HepG2 (cell line): Measurements from ENCODE around the gene SCUBE1. TPM values are rescaled to one million over a fixed set of nuclear protein-coding genes. Genes with fewer than 3 reads are reported as not detected.
A peak's percentile ranks its signal among the peaks of the same experiment; 100 is the strongest.

Experiments used
- ARNT ChIP-seq: fragments of 450-650 bp; IDR thresholded peaks from 2 replicates; pipeline ENCODE4 v1.6.1; 2017
- CHD2 ChIP-seq: IDR thresholded peaks from 2 replicates; pipeline ENCODE4 v1.6.1; 2011; ENCODE audit warnings: low read depth, low read length, improper control_type of control experiment
- DMAP1 ChIP-seq: IDR thresholded peaks from 2 replicates; pipeline ENCODE4 v1.6.1; 2016
- KLF13 ChIP-seq: sonication (generic); formaldehyde crosslinking; IDR thresholded peaks from 2 replicates; pipeline ENCODE4 v1.4.0; 2020; ENCODE audit warnings: mild to moderate bottlenecking, missing genetic modification reagents
- PAX8 ChIP-seq: sonication (generic); formaldehyde crosslinking; IDR thresholded peaks from 2 replicates; pipeline ENCODE4 v1.8.0; 2022; ENCODE audit warnings: mild to moderate bottlenecking, missing genetic modification reagents, borderline replicate concordance
- RAD51 ChIP-seq: fragments of 450-650 bp; IDR thresholded peaks from 2 replicates; pipeline ENCODE4 v1.6.1; 2016; ENCODE audit warnings: borderline replicate concordance
- TIGD3 ChIP-seq: sonication (generic); formaldehyde crosslinking; IDR thresholded peaks from 2 replicates; pipeline ENCODE4 v1.5.1; 2020; ENCODE audit warnings: mild to moderate bottlenecking, missing genetic modification reagents, borderline replicate concordance
- ZBTB7B ChIP-seq: sonication (generic); formaldehyde crosslinking; IDR thresholded peaks from 2 replicates; pipeline ENCODE4 v1.4.0; 2020; ENCODE audit warnings: missing genetic modification reagents
- ZFP36 ChIP-seq: fragments of 150-350 bp; IDR thresholded peaks from 2 replicates; pipeline ENCODE4 v1.6.1; 2018; ENCODE audit warnings: borderline replicate concordance, low read length, low read depth; ENCODE audit not compliant: partially characterized antibody
- ZNF17 ChIP-seq: sonication (generic); formaldehyde crosslinking; IDR thresholded peaks from 2 replicates; pipeline ENCODE4 v1.5.0; 2020; ENCODE audit warnings: mild to moderate bottlenecking, missing genetic modification reagents
- ZNF292 ChIP-seq: sonication (generic); formaldehyde crosslinking; IDR thresholded peaks from 2 replicates; pipeline ENCODE4 v1.8.1; 2022; ENCODE audit warnings: mild to moderate bottlenecking, low read depth, missing genetic modification reagents, borderline replicate concordance
- ZNF496 ChIP-seq: sonication (generic); formaldehyde crosslinking; IDR thresholded peaks from 2 replicates; pipeline ENCODE4 v1.8.1; 2023; ENCODE audit warnings: mild to moderate bottlenecking, moderate library complexity, missing genetic modification reagents; ENCODE audit not compliant: insufficient replicate concordance
- ZNF724P ChIP-seq: sonication (generic); formaldehyde crosslinking; IDR thresholded peaks from 2 replicates; pipeline ENCODE4 v1.8.0; 2022; ENCODE audit warnings: missing genetic modification reagents, borderline replicate concordance
- polyA plus RNA-seq, 8 experiments: library from polyadenylated mRNA; depleted of rRNA in 3 of 8; stranded (reverse) in 7 of 8; unstranded in 1 of 8; fragments of >200 nt; fragmentation: Illumina TruSeq in 4 of 8; extraction: Trizol in 4 of 8; gene quantifications; 2 replicates each; pipeline versions ENCODE4 v1.2.1 to v1.2.3, GENCODE V29; 2011 to 2016; ENCODE audit warnings: low read depth in 4 of 8, missing spikeins in 1 of 8, mixed read lengths in 1 of 8; ENCODE audit not compliant: insufficient read depth in 1 of 8
- total RNA-seq, 5 experiments: library from RNA; depleted of rRNA; stranded (reverse); fragments of >200 nt; fragmentation: Illumina TruSeq; extraction: Trizol; gene quantifications; 2 replicates each; pipeline ENCODE4 v1.2.3, GENCODE V29; 2016; ENCODE audit warnings: low read depth in 1 of 5
- TF ChIP-seq, protein P1 (sequence below): sonication (generic); formaldehyde crosslinking; IDR thresholded peaks from 2 replicates; pipeline ENCODE4 v1.4.0; 2020; ENCODE audit warnings: missing genetic modification reagents, borderline replicate concordance
- TF ChIP-seq, protein P2 (sequence below), 2 experiments: fragments of 450-650 bp in 1 of 2; sonication (generic) in 1 of 2; formaldehyde crosslinking; IDR thresholded peaks; 2 replicates each; pipeline versions ENCODE4 v1.5.0 to v1.8.0; 2020 to 2022; ENCODE audit warnings: mild to moderate bottlenecking in 1 of 2, missing genetic modification reagents in 1 of 2
- TF ChIP-seq, protein P3 (sequence below): sonication (generic); formaldehyde crosslinking; conservative IDR thresholded peaks from 2 replicates; pipeline ENCODE4 v1.4.0; 2020; ENCODE audit warnings: mild to moderate bottlenecking, missing genetic modification reagents, moderate library complexity
- TF ChIP-seq, protein P4 (sequence below): IDR thresholded peaks from 2 replicates; pipeline ENCODE4 v1.6.1; 2016; ENCODE audit warnings: low read depth

The SCUBE1 gene
- total and polyA plus RNA-seq, 2 of the 13 experiments (the other 11 are each of a cell fraction or from before 2014, with no cell fraction given): under 0.01 to 0.05 TPM

DNA sequence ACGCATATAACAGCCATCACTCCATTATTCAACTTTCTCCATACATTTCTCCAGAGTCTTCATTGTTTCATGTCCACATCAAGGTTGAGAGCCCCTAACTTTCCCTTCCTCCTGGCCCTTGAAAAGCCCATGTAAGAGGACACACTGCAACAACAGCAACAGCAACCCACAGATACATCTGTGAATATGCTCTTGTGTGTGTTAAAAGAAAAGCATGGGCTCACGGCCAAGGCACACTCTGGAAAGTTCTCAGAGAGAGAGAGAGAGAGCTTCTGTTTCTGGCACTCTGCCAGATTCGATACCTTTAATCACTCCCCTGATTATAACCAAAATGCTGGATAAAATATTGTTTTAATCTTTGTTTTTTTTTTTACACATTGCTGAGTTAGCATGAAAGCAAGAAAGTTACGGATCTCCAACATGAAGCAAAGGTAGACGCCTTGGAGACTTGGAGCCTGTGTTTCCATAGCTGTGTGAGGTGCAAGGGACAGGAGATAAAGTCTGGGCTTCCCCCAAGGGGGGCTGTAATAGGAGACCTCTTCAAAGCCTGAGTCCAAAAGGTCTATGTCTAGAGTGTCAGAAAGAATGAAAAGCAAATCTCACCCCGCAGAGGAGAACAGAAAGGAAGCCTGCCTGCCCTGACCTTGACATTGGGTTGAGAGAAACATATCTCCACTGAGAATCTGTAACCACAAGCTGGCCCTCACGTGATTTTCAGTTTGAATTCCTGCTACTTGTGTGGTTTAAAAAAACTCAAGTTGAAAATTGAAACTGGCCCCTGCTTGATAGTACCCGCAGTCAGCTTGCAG lies 34.9 kb upstream of the SCUBE1 start (continued):
- TF ChIP-seq TIGD3 (no peak), ARNT (no peak), ZBTB7B (CRISPR knock-in tag) (peak; percentile 77; the same call in 1 of the 2 replicates), PAX8 (CRISPR knock-in tag) (no peak), CHD2 (no peak), RAD51 (no peak), KLF13 (CRISPR knock-in tag) (no peak), ZFP36 (no peak), ZNF724P (CRISPR knock-in tag) (no peak), DMAP1 (CRISPR knock-in tag) (no peak), ZNF496 (no peak), ZNF292 (CRISPR knock-in tag) (no peak), ZNF17 (no peak)
- TF ChIP-seq, protein P1, sequence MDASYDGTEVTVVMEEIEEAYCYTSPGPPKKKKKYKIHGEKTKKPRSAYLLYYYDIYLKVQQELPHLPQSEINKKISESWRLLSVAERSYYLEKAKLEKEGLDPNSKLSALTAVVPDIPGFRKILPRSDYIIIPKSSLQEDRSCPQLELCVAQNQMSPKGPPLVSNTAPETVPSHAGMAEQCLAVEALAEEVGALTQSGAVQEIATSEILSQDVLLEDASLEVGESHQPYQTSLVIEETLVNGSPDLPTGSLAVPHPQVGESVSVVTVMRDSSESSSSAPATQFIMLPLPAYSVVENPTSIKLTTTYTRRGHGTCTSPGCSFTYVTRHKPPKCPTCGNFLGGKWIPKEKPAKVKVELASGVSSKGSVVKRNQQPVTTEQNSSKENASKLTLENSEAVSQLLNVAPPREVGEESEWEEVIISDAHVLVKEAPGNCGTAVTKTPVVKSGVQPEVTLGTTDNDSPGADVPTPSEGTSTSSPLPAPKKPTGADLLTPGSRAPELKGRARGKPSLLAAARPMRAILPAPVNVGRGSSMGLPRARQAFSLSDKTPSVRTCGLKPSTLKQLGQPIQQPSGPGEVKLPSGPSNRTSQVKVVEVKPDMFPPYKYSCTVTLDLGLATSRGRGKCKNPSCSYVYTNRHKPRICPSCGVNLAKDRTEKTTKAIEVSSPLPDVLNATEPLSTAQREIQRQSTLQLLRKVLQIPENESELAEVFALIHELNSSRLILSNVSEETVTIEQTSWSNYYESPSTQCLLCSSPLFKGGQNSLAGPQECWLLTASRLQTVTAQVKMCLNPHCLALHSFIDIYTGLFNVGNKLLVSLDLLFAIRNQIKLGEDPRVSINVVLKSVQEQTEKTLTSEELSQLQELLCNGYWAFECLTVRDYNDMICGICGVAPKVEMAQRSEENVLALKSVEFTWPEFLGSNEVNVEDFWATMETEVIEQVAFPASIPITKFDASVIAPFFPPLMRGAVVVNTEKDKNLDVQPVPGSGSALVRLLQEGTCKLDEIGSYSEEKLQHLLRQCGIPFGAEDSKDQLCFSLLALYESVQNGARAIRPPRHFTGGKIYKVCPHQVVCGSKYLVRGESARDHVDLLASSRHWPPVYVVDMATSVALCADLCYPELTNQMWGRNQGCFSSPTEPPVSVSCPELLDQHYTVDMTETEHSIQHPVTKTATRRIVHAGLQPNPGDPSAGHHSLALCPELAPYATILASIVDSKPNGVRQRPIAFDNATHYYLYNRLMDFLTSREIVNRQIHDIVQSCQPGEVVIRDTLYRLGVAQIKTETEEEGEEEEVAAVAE (CRISPR knock-in tag): no peak
- TF ChIP-seq, protein P2, sequence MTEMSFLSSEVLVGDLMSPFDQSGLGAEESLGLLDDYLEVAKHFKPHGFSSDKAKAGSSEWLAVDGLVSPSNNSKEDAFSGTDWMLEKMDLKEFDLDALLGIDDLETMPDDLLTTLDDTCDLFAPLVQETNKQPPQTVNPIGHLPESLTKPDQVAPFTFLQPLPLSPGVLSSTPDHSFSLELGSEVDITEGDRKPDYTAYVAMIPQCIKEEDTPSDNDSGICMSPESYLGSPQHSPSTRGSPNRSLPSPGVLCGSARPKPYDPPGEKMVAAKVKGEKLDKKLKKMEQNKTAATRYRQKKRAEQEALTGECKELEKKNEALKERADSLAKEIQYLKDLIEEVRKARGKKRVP (CRISPR knock-in tag; IDR thresholded peaks at IDR 0.05): no peak
- TF ChIP-seq, protein P3, sequence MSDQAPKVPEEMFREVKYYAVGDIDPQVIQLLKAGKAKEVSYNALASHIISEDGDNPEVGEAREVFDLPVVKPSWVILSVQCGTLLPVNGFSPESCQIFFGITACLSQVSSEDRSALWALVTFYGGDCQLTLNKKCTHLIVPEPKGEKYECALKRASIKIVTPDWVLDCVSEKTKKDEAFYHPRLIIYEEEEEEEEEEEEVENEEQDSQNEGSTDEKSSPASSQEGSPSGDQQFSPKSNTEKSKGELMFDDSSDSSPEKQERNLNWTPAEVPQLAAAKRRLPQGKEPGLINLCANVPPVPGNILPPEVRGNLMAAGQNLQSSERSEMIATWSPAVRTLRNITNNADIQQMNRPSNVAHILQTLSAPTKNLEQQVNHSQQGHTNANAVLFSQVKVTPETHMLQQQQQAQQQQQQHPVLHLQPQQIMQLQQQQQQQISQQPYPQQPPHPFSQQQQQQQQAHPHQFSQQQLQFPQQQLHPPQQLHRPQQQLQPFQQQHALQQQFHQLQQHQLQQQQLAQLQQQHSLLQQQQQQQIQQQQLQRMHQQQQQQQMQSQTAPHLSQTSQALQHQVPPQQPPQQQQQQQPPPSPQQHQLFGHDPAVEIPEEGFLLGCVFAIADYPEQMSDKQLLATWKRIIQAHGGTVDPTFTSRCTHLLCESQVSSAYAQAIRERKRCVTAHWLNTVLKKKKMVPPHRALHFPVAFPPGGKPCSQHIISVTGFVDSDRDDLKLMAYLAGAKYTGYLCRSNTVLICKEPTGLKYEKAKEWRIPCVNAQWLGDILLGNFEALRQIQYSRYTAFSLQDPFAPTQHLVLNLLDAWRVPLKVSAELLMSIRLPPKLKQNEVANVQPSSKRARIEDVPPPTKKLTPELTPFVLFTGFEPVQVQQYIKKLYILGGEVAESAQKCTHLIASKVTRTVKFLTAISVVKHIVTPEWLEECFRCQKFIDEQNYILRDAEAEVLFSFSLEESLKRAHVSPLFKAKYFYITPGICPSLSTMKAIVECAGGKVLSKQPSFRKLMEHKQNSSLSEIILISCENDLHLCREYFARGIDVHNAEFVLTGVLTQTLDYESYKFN (CRISPR knock-in tag): peak; percentile 78
- TF ChIP-seq, protein P4, sequence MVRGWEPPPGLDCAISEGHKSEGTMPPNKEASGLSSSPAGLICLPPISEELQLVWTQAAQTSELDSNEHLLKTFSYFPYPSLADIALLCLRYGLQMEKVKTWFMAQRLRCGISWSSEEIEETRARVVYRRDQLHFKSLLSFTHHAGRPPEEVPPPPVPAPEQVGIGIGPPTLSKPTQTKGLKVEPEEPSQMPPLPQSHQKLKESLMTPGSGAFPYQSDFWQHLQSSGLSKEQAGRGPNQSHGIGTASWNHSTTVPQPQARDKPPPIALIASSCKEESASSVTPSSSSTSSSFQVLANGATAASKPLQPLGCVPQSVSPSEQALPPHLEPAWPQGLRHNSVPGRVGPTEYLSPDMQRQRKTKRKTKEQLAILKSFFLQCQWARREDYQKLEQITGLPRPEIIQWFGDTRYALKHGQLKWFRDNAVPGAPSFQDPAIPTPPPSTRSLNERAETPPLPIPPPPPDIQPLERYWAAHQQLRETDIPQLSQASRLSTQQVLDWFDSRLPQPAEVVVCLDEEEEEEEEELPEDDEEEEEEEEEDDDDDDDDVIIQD: no peak
